ENCODE data around the gene MCF2L2.

GRCh38 chr3:183262875-183263378 is 165.5 kb downstream of the MCF2L2 start:
- TF ChIP-seq ESRRG (CRISPR knock-in tag; IDR thresholded peaks at IDR 0.05) (no peak), GLIS3 (CRISPR knock-in tag; IDR thresholded peaks at IDR 0.05) (no peak), TCF4 (CRISPR knock-in tag; IDR thresholded peaks at IDR 0.05; ENCODE audit: borderline replicate concordance) (no peak), ZFP3 (CRISPR knock-in tag; IDR thresholded peaks at IDR 0.05) (no peak), PATZ1 (CRISPR knock-in tag; IDR thresholded peaks at IDR 0.05; ENCODE audit: borderline replicate concordance) (no peak)
- TF ChIP-seq, protein P1, sequence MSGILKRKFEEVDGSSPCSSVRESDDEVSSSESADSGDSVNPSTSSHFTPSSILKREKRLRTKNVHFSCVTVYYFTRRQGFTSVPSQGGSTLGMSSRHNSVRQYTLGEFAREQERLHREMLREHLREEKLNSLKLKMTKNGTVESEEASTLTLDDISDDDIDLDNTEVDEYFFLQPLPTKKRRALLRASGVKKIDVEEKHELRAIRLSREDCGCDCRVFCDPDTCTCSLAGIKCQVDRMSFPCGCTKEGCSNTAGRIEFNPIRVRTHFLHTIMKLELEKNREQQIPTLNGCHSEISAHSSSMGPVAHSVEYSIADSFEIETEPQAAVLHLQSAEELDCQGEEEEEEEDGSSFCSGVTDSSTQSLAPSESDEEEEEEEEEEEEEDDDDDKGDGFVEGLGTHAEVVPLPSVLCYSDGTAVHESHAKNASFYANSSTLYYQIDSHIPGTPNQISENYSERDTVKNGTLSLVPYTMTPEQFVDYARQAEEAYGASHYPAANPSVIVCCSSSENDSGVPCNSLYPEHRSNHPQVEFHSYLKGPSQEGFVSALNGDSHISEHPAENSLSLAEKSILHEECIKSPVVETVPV (CRISPR knock-in tag; IDR thresholded peaks at IDR 0.05) = no peak
- TF ChIP-seq, protein P2, sequence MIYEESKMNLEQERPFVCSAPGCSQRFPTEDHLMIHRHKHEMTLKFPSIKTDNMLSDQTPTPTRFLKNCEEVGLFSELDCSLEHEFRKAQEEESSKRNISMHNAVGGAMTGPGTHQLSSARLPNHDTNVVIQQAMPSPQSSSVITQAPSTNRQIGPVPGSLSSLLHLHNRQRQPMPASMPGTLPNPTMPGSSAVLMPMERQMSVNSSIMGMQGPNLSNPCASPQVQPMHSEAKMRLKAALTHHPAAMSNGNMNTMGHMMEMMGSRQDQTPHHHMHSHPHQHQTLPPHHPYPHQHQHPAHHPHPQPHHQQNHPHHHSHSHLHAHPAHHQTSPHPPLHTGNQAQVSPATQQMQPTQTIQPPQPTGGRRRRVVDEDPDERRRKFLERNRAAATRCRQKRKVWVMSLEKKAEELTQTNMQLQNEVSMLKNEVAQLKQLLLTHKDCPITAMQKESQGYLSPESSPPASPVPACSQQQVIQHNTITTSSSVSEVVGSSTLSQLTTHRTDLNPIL (CRISPR knock-in tag; IDR thresholded peaks at IDR 0.05; ENCODE audit: low read depth) = no peak

All from SK-N-SH treated with all-trans-retinoic acid at 6 μM for 48 hours (cell line).